SU-DHL-6 (cell line): ENCODE measurements around the gene GAREM2.

ENCODE experiments used
- H2AFZ ChIP-seq: fragments of 200-600 bp; sonication (generic); 2 replicates; pipeline ENCODE4 v1.6.1; 2014; ENCODE audit warnings: low read depth, mild to moderate bottlenecking, moderate library complexity, mixed read lengths, antibody characterized with exemption, low read length; ENCODE audit not compliant: severe bottlenecking
- H3F3A ChIP-seq: fragments of 200-600 bp; shearing (Covaris generic); 2 replicates; pipeline ENCODE4 v1.6.0; 2016; ENCODE audit warnings: antibody characterized with exemption, mild to moderate bottlenecking; ENCODE audit not compliant: insufficient read depth
- H3K27ac ChIP-seq: fragments of 200-600 bp; sonication (generic); 2 replicates; pipeline ENCODE4 v1.5.1; 2016; ENCODE audit warnings: low read depth, mild to moderate bottlenecking, low read length, moderate library complexity, mixed read lengths
- H3K27me3 ChIP-seq: fragments of 200-600 bp; sonication (generic), shearing (Covaris generic); 2 replicates; pipeline ENCODE4 v1.6.0; 2014; ENCODE audit warnings: mild to moderate bottlenecking, low read length
- H3K36me3 ChIP-seq: fragments of 200-600 bp; sonication (generic); 2 replicates; pipeline ENCODE4 v1.6.1; 2014; ENCODE audit warnings: mild to moderate bottlenecking, low read length, mixed read lengths
- H3K4me2 ChIP-seq: fragments of 300-600, 200-600 bp; shearing (Covaris generic), sonication (generic); 2 replicates; pipeline ENCODE4 v1.6.0; 2014; ENCODE audit warnings: low read length, low read depth, mild to moderate bottlenecking; ENCODE audit not compliant: poor library complexity, severe bottlenecking
- H3K4me3 ChIP-seq: fragments of 200-600 bp; sonication (generic); 2 replicates; pipeline ENCODE4 v1.5.1; 2014; ENCODE audit warnings: antibody characterized with exemption, low read length, mild to moderate bottlenecking, mixed read lengths; ENCODE audit not compliant: insufficient read depth, poor library complexity, severe bottlenecking
- H3K79me2 ChIP-seq: fragments of 200-600 bp; sonication (generic); 2 replicates; pipeline ENCODE4 v1.6.1; 2014; ENCODE audit warnings: mild to moderate bottlenecking, low read length, moderate library complexity; ENCODE audit not compliant: insufficient read depth
- H3K9ac ChIP-seq: fragments of 200-600 bp; sonication (generic); 2 replicates; pipeline ENCODE4 v1.7.0; 2014; ENCODE audit warnings: mild to moderate bottlenecking, low read length
- H3K9me2 ChIP-seq: fragments of 200-600 bp; sonication (generic); replicated peaks from 2 replicates; pipeline ENCODE4 v1.6.1; 2014; ENCODE audit warnings: low read length; ENCODE audit not compliant: insufficient read depth
- H3K9me3 ChIP-seq: fragments of 200-600 bp; sonication (generic); 2 replicates; pipeline ENCODE4 v1.6.1; 2014; ENCODE audit warnings: low read length, mixed read lengths; ENCODE audit not compliant: insufficient read depth
- H4K20me1 ChIP-seq: fragments of 200-600 bp; sonication (generic); 2 replicates; pipeline ENCODE4 v1.6.1; 2014; ENCODE audit warnings: low read depth, mild to moderate bottlenecking, antibody characterized with exemption, low read length, moderate library complexity, mixed read lengths
- EZH2phosphoT487 ChIP-seq: fragments of 200-600 bp; sonication (generic), shearing (Covaris generic); conservative IDR thresholded peaks from 2 replicates; pipeline ENCODE4 v1.6.1; 2018; ENCODE audit warnings: mild to moderate bottlenecking, antibody characterized with exemption, low read length, moderate library complexity, mixed read lengths
- TF ChIP-seq, protein P1 (sequence below): fragments of 200-600 bp; sonication (generic); IDR thresholded peaks from one replicate; pipeline ENCODE4 v1.5.1; 2017; ENCODE audit warnings: antibody characterized with exemption, mild to moderate bottlenecking, low read length, moderate library complexity; ENCODE audit not compliant: insufficient read depth, poor library complexity, severe bottlenecking

Gene GAREM2

DNA sequence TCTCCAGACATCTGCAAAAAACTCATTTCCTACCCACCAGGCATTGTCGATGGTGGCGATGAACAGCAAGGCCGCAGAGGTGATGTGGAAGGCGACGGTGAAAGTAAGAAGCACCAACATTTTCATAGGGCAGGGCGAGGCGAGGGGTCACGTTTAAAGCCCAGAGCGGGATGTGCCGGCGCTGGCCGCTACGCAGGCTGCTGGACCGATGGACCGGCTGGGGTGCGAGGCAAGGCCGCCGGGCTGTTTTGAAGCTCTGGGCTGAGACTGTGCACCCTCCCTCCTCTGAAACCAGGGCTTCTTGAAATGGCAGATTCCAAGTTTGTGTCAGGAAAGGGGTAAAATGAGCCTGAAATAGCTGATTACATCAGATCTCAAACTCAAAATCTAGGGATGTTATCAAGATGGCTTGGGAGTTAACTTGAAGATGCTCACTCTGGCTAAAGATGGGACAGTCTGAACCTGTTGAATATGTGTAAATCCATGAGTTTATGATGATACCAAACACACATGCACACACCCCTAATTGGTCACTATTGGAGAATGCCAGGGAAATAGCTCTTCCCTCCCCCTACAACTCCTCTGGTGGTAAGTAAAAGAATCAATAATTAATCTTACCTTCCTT, 31.6 kb upstream of the GAREM2 start:
- Histone ChIP-seq H2AFZ (no peak overlapping the region), H3K4me3 (no peak overlapping the region), H3K9ac (no peak overlapping the region), H3K9me3 (no peaks in the 10 kb centered on the region), H3F3A (0 out of 2 replicates have a peak, but pooled peaks cover 4% of the 10 kb centered on the region), H3K9me2 (no peaks in the 10 kb centered on the region), H4K20me1 (no peaks in the 10 kb centered on the region), H3K79me2 (no peaks in the 10 kb centered on the region), H3K4me2 (no peak overlapping the region), H3K36me3 (0 out of 2 replicates have a peak, but pooled peaks cover 2% of the 10 kb centered on the region), H3K27ac (no peak overlapping the region), H3K27me3 (no peaks in the 10 kb centered on the region)
- TF ChIP-seq EZH2phosphoT487, result no peak

DNA sequence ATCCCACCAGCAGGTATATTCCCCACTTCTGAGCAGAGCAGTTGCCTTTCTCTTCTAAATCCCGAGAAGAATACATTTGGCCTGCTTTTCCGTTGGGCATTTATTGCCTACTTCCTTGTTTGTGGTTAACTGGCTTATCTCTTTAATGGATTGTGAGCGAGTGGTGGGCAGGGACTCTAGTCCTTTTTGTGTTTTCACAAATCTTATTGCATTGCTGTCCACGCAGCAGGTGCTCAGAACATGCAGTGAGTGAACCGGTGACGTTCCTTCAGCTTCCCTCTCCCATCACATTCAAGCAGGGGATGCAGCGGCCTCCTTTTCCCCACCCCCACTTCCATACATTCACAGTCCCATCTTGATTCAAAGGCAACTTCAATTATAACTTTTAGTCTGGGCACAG, 28.9 kb upstream of the GAREM2 start:
- H3K36me3 ChIP-seq, result no peaks in the 10 kb centered on the region
- no peaks in the 10 kb centered on the region for H4K20me1 ChIP-seq
- no peaks in the 10 kb centered on the region for H3K9me3 ChIP-seq
- no peaks in the 10 kb centered on the region for H3K79me2 ChIP-seq
- H3K9ac ChIP-seq, result no peak overlapping the region
- H3K27me3 ChIP-seq, result no peaks in the 10 kb centered on the region
- TF ChIP-seq, protein P1, sequence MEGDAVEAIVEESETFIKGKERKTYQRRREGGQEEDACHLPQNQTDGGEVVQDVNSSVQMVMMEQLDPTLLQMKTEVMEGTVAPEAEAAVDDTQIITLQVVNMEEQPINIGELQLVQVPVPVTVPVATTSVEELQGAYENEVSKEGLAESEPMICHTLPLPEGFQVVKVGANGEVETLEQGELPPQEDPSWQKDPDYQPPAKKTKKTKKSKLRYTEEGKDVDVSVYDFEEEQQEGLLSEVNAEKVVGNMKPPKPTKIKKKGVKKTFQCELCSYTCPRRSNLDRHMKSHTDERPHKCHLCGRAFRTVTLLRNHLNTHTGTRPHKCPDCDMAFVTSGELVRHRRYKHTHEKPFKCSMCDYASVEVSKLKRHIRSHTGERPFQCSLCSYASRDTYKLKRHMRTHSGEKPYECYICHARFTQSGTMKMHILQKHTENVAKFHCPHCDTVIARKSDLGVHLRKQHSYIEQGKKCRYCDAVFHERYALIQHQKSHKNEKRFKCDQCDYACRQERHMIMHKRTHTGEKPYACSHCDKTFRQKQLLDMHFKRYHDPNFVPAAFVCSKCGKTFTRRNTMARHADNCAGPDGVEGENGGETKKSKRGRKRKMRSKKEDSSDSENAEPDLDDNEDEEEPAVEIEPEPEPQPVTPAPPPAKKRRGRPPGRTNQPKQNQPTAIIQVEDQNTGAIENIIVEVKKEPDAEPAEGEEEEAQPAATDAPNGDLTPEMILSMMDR, result no peak
- no peak for TF ChIP-seq EZH2phosphoT487
- H3K4me2 ChIP-seq, result no peak overlapping the region
- no peak overlapping the region for H3K27ac ChIP-seq
- H2AFZ ChIP-seq, result no peak overlapping the region
- no peaks in the 10 kb centered on the region for H3K9me2 ChIP-seq
- no peak overlapping the region for H3K4me3 ChIP-seq
- 0 out of 2 replicates have a peak, but pooled peaks cover 4% of the 10 kb centered on the region for H3F3A ChIP-seq

DNA sequence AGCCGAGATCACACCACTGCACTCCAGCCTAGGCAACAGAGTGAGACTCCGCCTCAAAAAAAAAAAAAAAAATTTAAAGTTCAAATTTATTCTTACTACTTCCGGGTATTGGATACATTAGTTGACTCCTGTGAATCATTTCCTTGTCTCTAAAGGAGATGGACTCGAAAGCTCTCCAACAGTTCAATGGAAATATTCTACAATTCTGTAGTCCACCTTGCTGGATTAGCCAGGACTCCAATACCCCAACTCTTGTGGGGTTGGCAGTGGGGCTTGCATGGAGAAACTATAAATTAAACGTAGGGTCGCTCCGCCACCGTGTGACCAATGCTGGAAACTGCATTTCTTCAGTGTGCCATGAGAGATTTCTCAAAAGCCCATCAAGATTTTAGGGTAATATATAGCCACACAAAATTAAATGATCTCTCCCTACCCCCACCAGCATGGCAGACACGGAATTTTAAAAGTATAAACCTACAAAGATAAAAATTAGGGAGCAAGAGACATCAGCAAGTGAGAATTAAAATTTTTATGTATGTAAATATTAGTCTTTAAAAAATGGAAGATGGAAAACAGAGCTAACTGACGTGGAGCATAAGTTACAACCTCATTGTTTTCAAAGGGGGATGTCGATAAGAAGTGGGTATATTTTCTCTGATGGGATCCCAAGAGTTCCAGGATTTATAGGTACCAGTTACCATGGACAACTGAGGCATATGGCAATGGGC, 27.8 kb upstream of the GAREM2 start:
- H3K27ac ChIP-seq, result no peak overlapping the region
- no peaks in the 10 kb centered on the region for H3K9me3 ChIP-seq
- H3K36me3 ChIP-seq, result no peaks in the 10 kb centered on the region
- H3K27me3 ChIP-seq, result no peaks in the 10 kb centered on the region
- H3K9ac ChIP-seq, result no peak overlapping the region
- H3F3A ChIP-seq, result no peaks in the 10 kb centered on the region
- H4K20me1 ChIP-seq, result no peaks in the 10 kb centered on the region
- H2AFZ ChIP-seq, result peak overlapping the region; percentile 56
- no peaks in the 10 kb centered on the region for H3K9me2 ChIP-seq
- H3K4me3 ChIP-seq, result no peak overlapping the region
- no peaks in the 10 kb centered on the region for H3K79me2 ChIP-seq
- no peak overlapping the region for H3K4me2 ChIP-seq
- TF ChIP-seq, protein P1, result peak; percentile 75
- no peak for TF ChIP-seq EZH2phosphoT487

DNA sequence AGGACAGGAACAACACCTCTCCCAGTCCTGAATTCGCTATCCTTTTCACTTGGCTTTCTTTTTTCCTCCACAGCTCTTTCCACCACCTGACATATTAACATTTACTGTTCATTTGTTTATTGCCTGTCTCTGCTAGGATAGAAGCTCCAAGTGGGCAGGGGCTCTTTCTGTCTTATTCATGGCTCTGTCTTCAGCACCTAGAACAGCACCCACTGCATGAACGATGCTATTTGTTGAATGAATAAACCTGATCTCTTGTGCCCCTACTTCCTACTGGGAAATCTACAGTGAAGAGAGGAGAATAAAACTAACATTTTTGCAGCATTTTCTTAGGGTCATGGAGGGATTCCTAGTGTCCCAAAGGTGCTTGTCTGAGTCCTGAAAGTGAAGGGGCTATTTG, 24.4 kb upstream of the GAREM2 start:
- Histone ChIP-seq H3K4me3 (no peak overlapping the region), H3F3A (no peaks in the 10 kb centered on the region), H3K9ac (no peak overlapping the region), H4K20me1 (no peaks in the 10 kb centered on the region), H3K9me2 (no peaks in the 10 kb centered on the region), H3K36me3 (no peaks in the 10 kb centered on the region), H3K4me2 (no peak overlapping the region), H3K27ac (no peak overlapping the region), H3K27me3 (no peaks in the 10 kb centered on the region), H2AFZ (no peak overlapping the region), H3K79me2 (no peaks in the 10 kb centered on the region), H3K9me3 (no peaks in the 10 kb centered on the region)
- TF ChIP-seq, protein P1, result no peak
- TF ChIP-seq EZH2phosphoT487, result no peak
